ENCODE measurements around the gene RGS6. TPM values are rescaled to one million over a fixed set of nuclear protein-coding genes. Genes with fewer than 3 reads are reported as not detected.

Gene RGS6
- total RNA-seq, 1 donor from 2014 or later: 2.8 TPM

DNA sequence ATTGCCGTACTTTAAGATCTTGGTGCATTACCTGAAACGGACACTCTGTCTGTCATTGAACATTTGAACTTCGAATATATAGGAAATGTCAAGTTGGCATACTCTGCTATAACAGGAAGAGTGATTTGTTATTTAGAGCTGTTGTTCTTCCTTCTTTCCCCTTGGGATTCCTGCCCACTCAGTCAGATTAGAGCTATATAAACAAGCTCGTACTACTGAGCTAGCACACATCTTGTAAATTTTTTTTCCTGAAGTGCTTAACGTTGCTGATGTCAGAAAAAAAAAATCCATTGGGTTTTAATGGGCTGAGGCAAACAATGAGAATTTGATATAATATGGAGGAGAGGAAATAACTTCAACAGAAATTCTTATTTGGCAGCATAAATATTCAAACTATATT lies 26.8 kb downstream of the RGS6 start:
- Mint-ChIP-seq H3K27me3 (ENCODE audit: low read depth) (no peaks in the 10 kb centered on the region), H3K36me3 (ENCODE audit: low read depth) (no peaks in the 10 kb centered on the region), H3K9me3 (no peaks in the 10 kb centered on the region), H3K4me3 (no peak overlapping the region), H3K27ac (ENCODE audit: unreplicated experiment) (no peak overlapping the region), H3K4me1 (no peaks in the 10 kb centered on the region)
- no peak for DNase-seq (ENCODE audit: low read depth, low spot score)
- no peak for TF ChIP-seq CTCF (conservative IDR thresholded peaks at IDR 0.05)

DNA sequence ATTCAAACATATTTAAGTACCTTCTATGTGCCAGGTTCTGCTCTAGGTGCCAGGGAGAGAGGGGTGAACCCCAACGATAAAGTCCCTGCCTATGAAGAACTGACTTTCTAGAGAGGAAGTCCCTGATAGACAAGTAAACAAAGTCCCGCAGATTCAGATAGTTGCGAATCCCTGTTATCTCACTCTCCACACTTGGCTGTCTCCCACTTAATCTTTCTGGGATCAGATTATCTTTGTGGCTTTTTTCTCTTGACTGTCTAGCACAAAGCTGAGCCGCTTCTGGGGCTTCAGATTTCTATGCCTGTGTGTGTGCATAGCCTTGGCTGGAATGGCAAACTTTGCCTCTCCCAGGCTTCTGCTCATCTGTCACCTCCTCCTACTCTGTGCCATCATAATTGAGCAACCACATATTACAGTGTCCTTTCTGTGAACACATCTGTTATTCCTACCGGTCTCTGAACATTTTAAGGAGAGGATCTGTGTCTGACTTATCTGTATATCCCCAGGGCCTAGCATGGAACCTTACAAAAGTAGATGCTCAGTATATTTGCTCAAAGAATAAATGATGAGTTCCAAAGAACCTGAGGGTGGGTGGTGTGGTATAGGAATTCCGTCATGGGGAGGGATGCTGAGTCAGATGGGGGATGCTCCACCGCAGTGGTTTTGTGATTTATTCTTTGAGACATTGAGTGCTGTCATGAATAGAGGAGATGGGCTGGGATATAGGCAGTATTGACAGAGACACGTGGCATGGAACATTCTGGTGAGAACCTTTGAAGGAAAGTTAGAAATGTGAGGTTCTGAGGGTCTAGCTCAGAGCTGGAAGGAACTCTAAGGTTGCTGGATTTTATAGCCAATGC lies 28.5 kb downstream of the RGS6 start:
- no peak overlapping the region for H3K27ac Mint-ChIP-seq (ENCODE audit: unreplicated experiment)

DNA sequence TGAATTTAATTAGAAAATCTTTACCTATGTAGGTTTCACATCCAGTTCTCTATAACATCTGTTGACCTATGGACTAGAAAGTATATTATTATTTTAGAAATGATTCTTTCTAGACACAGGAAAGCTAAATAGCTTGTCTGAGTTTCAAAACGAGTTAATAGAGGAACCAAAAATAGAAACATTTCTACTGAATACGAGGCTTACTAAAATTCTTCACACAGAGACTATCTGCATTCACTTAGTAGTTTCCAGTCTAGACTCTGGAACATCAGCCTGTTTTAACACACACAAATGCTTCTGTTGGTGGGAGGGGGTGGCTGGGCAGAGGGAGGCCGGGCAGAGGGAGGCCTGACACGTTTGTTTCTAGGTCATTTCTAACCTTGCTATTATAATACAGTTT lies 29.7 kb downstream of the RGS6 start:
- Mint-ChIP-seq H3K4me3 (no peak overlapping the region), H3K27ac (ENCODE audit: unreplicated experiment) (no peak overlapping the region), H3K27me3 (ENCODE audit: low read depth) (no peaks in the 10 kb centered on the region), H3K36me3 (ENCODE audit: low read depth) (no peaks in the 10 kb centered on the region), H3K4me1 (no peaks in the 10 kb centered on the region), H3K9me3 (no peaks in the 10 kb centered on the region)
- no peak for DNase-seq (ENCODE audit: low read depth, low spot score)
- TF ChIP-seq CTCF (conservative IDR thresholded peaks at IDR 0.05): no peak

More for the DNA sequence above, 28.5 kb downstream of the RGS6 start:
- Mint-ChIP-seq H3K4me1 (no peaks in the 10 kb centered on the region), H3K27me3 (ENCODE audit: low read depth) (no peaks in the 10 kb centered on the region), H3K4me3 (no peak overlapping the region), H3K36me3 (ENCODE audit: low read depth) (no peaks in the 10 kb centered on the region), H3K9me3 (no peaks in the 10 kb centered on the region)
- TF ChIP-seq CTCF (conservative IDR thresholded peaks at IDR 0.05): no peak
- DNase-seq (ENCODE audit: low read depth, low spot score): no peak

- DNase-seq (ENCODE audit: low read depth, low spot score): no peak
- H3K4me3 Mint-ChIP-seq: no peak overlapping the region
- no peaks in the 10 kb centered on the region for H3K27me3 Mint-ChIP-seq (ENCODE audit: low read depth)
- H3K27ac Mint-ChIP-seq (ENCODE audit: unreplicated experiment): no peak overlapping the region
- no peak for TF ChIP-seq CTCF (conservative IDR thresholded peaks at IDR 0.05)
- no peaks in the 10 kb centered on the region for H3K4me1 Mint-ChIP-seq
- H3K36me3 Mint-ChIP-seq (ENCODE audit: low read depth): no peaks in the 10 kb centered on the region
- no peaks in the 10 kb centered on the region for H3K9me3 Mint-ChIP-seq
Measured at GRCh38 chr14:71964716-71965115, 32.5 kb downstream of the RGS6 start.

GRCh38 chr14:71966528-71966927 lies 34.3 kb downstream of the RGS6 start:
- TF ChIP-seq CTCF (conservative IDR thresholded peaks at IDR 0.05): no peak
- Mint-ChIP-seq H3K27ac (ENCODE audit: unreplicated experiment) (no peak overlapping the region), H3K36me3 (ENCODE audit: low read depth) (no peaks in the 10 kb centered on the region), H3K4me1 (no peaks in the 10 kb centered on the region), H3K27me3 (ENCODE audit: low read depth) (no peaks in the 10 kb centered on the region), H3K4me3 (no peak overlapping the region), H3K9me3 (no peaks in the 10 kb centered on the region)
- no peak for DNase-seq (ENCODE audit: low read depth, low spot score)

Data from neural crest cell (in vitro differentiated cells).